Measurements from ENCODE around the gene CDC20B. TPM values are rescaled to one million over a fixed set of nuclear protein-coding genes. Genes with fewer than 3 reads are reported as not detected.

CDC20B gene
- total RNA-seq, 3 donors from 2014 or later (not counting 1 experiment from before 2014, with no cell fraction given), result not detected

GRCh38 chr5:55171471-55171870 lies 1.5 kb downstream of the CDC20B start:
- peaks cover 27% of the 10 kb centered on the region for H3K4me1 ChIP-seq (ENCODE audit: control insufficient read depth, insufficient read depth, low read length)
- no peak overlapping the region for H3K4me3 Mint-ChIP-seq
- 52% methylated on average over 1 of the region's 2 CpGs for WGBS (ENCODE audit: insufficient coverage)
- H3K27me3 Mint-ChIP-seq (ENCODE audit: low read depth in 2 of 2), result peaks cover 35 to 54% of the 10 kb centered on the region in 2 donors
- peaks cover 45% of the 10 kb centered on the region for H3K27me3 ChIP-seq (ENCODE audit: control insufficient read depth, insufficient read depth, low read length)
- H3K36me3 ChIP-seq (ENCODE audit: control insufficient read depth, insufficient read depth, low read length), result no peaks in the 10 kb centered on the region
- TF ChIP-seq, protein P1, sequence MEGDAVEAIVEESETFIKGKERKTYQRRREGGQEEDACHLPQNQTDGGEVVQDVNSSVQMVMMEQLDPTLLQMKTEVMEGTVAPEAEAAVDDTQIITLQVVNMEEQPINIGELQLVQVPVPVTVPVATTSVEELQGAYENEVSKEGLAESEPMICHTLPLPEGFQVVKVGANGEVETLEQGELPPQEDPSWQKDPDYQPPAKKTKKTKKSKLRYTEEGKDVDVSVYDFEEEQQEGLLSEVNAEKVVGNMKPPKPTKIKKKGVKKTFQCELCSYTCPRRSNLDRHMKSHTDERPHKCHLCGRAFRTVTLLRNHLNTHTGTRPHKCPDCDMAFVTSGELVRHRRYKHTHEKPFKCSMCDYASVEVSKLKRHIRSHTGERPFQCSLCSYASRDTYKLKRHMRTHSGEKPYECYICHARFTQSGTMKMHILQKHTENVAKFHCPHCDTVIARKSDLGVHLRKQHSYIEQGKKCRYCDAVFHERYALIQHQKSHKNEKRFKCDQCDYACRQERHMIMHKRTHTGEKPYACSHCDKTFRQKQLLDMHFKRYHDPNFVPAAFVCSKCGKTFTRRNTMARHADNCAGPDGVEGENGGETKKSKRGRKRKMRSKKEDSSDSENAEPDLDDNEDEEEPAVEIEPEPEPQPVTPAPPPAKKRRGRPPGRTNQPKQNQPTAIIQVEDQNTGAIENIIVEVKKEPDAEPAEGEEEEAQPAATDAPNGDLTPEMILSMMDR (IDR thresholded peaks at IDR 0.05), result no peak
- no peak overlapping the region for H3K4me3 ChIP-seq (ENCODE audit: low read length)
- peaks cover 3% of the 10 kb centered on the region for H3K9me3 ChIP-seq (ENCODE audit: control insufficient read depth, insufficient read depth, low read length)
- DNase-seq, result no peak
- no peak for ATAC-seq
- no peaks in the 10 kb centered on the region for H3K36me3 Mint-ChIP-seq
- intact Hi-C loops (cut with micrococcal nuclease), result loop anchor here (5.0 to 10.0 kb wide), 3 partner anchors 363 to 857 kb away; partner anchors contain the start of genes ARL15 and PLPP1
- no peak overlapping the region for H3K27ac Mint-ChIP-seq
- H3K4me1 Mint-ChIP-seq, result peaks cover 26 to 30% of the 10 kb centered on the region in 2 donors
- H3K9me3 Mint-ChIP-seq, result no peaks in the 10 kb centered on the region
- no peak overlapping the region for H3K27ac ChIP-seq (ENCODE audit: low read length)

DNA sequence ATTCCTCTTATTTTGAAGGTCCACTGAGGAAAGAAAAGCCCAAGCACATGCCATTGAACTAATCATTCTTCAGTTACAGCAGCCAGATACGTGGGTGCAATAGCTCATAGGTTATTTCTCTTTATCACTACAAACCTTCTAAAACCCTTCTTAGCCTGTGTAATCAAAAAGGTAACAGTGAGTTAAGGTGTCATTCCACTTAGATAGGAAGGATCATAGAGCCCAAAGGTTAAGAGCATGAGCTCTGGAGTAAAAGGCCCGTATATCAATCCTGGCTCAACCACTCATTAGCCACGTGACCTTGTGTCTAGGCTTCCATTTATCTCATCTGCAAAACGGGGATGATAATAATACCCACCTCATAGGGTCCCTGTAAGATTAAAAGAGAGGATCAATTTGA lies 10.3 kb downstream of the CDC20B start:
- Histone ChIP-seq H3K4me1 (ENCODE audit: control insufficient read depth, insufficient read depth, low read length) (no peaks in the 10 kb centered on the region), H3K27ac (ENCODE audit: low read length) (no peak overlapping the region), H3K4me3 (ENCODE audit: low read length) (no peak overlapping the region), H3K27me3 (ENCODE audit: control insufficient read depth, insufficient read depth, low read length) (peaks cover 29% of the 10 kb centered on the region), H3K36me3 (ENCODE audit: control insufficient read depth, insufficient read depth, low read length) (no peaks in the 10 kb centered on the region), H3K9me3 (ENCODE audit: control insufficient read depth, insufficient read depth, low read length) (no peaks in the 10 kb centered on the region)
- TF ChIP-seq, protein P1 (IDR thresholded peaks at IDR 0.05), result no peak
- intact Hi-C loops (cut with micrococcal nuclease), result no loop called here
- no peak overlapping the region for H3K27ac Mint-ChIP-seq
- DNase-seq (no peak), ATAC-seq (no peak)
- peaks cover 40 to 54% of the 10 kb centered on the region in 2 donors for H3K27me3 Mint-ChIP-seq (ENCODE audit: low read depth in 2 of 2)
- H3K9me3 Mint-ChIP-seq, result no peaks in the 10 kb centered on the region
- peaks cover 0 to 6% of the 10 kb centered on the region in 2 donors for H3K4me1 Mint-ChIP-seq
- 85% methylated on average over 4 of the region's 4 CpGs for WGBS (ENCODE audit: insufficient coverage)
- H3K4me3 Mint-ChIP-seq, result no peak overlapping the region
- no peaks in the 10 kb centered on the region for H3K36me3 Mint-ChIP-seq

GRCh38 chr5:55160493-55161209 lies 12.3 kb downstream of the CDC20B start:
- Histone ChIP-seq H3K4me3 (ENCODE audit: low read length) (no peak overlapping the region), H3K36me3 (ENCODE audit: control insufficient read depth, insufficient read depth, low read length) (no peaks in the 10 kb centered on the region), H3K27ac (ENCODE audit: low read length) (no peak overlapping the region), H3K27me3 (ENCODE audit: control insufficient read depth, insufficient read depth, low read length) (peaks cover 21% of the 10 kb centered on the region), H3K9me3 (ENCODE audit: control insufficient read depth, insufficient read depth, low read length) (no peaks in the 10 kb centered on the region), H3K4me1 (ENCODE audit: control insufficient read depth, insufficient read depth, low read length) (no peaks in the 10 kb centered on the region)
- Mint-ChIP-seq H3K4me3 (no peak overlapping the region), H3K9me3 (no peaks in the 10 kb centered on the region), H3K27me3 (ENCODE audit: low read depth in 2 of 2) (peaks cover 36 to 42% of the 10 kb centered on the region in 2 donors), H3K27ac (no peak overlapping the region), H3K36me3 (no peaks in the 10 kb centered on the region), H3K4me1 (peaks cover 0 to 6% of the 10 kb centered on the region in 2 donors)
- DNase-seq (no peak), ATAC-seq (no peak)
- intact Hi-C loops (cut with micrococcal nuclease), result no loop called here
- TF ChIP-seq, protein P1 (IDR thresholded peaks at IDR 0.05), result no peak
- 30% methylated on average over 4 of the region's 9 CpGs for WGBS (ENCODE audit: insufficient coverage)

Data from natural killer cell (primary cell).